ENCODE measurements around the gene SENP1.

DNA sequence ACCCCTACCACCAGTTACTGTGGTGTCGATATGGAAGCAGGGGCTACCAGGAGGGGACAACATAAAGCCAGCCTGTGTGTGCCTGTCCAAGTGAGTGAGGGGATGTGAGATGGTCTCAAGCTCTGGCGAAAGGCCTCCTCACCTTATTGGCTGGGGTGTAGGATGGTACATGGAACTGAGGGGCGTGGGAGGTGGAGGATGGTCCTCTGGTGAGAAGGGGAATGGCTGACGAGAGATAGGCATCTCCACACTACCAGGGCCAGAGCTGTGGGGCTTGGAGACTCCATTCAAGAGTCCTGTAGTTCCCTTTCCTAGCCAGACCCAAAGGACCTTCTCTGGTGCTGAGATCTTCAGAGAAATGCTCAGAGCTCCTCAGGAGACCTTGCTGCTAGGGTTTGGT is 69.1 kb downstream of the SENP1 start:
- TF ChIP-seq POLR2AphosphoS5 (IDR thresholded peaks at IDR 0.05; ENCODE audit: borderline replicate concordance, low read depth, low read length) = no peak
- TF ChIP-seq EZH2 (IDR thresholded peaks at IDR 0.05) = no peak

All from SK-N-MC (cell line).